ENCODE results near the gene CTPS1.

CTPS1 gene

DNA sequence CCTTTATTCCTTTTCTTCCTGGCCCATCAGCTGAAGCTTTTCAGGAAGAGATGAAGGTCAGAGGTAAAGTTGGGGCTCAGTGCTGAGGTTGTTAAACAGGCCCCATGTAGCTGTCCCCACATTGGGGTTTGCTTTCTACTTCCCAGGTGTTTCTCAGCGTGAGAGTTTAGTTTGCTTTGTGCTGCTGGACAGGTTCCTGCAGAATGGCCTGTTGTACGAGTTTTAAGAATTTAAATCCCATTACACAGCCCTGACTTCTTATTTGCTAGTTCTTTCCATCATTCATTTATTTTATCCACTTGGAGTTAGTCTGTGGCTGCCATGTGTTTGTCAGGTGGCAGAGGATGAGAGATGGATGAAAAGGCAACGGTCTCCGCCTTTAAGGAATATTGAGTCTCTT, 19.2 kb downstream of the CTPS1 start:
- peaks cover 91% of the 10 kb centered on the region for H3K36me3 ChIP-seq (ENCODE audit: insufficient read depth, low read length)
- TF ChIP-seq CTCF (conservative IDR thresholded peaks at IDR 0.05; ENCODE audit: low read length) = no peak
- TF ChIP-seq EZH2phosphoT487 (IDR thresholded peaks at IDR 0.05; ENCODE audit: borderline replicate concordance) = no peak

GRCh38 chr1:41003127-41003639, 23.7 kb downstream of the CTPS1 start:
- Histone ChIP-seq H2AFZ (ENCODE audit: low read length) (no peak overlapping the region), H3K79me2 (ENCODE audit: insufficient read depth, low read length) (peaks cover 9% of the 10 kb centered on the region; the same call in 1 of the 2 replicates), H3K27me3 (ENCODE audit: insufficient read depth, low read length, poor library complexity, severe bottlenecking) (no peaks in the 10 kb centered on the region), H3K4me2 (ENCODE audit: low read depth, low read length, poor library complexity, severe bottlenecking) (peak overlapping the region; percentile 39), H3K4me3 (ENCODE audit: low read length, poor library complexity, severe bottlenecking) (no peak overlapping the region), H4K20me1 (ENCODE audit: insufficient read depth, low read length, poor library complexity, severe bottlenecking) (peaks cover 9% of the 10 kb centered on the region), H3K9ac (ENCODE audit: low read depth, low read length, poor library complexity, severe bottlenecking) (no peak overlapping the region), H3K4me1 (ENCODE audit: insufficient read depth, low read length, poor library complexity, severe bottlenecking) (peaks cover 15% of the 10 kb centered on the region), H3K36me3 (ENCODE audit: insufficient read depth, low read length) (peaks cover 93% of the 10 kb centered on the region), H3F3A (ENCODE audit: low read depth) (peaks cover 14% of the 10 kb centered on the region), H3K9me3 (ENCODE audit: insufficient read depth, low read depth, low read length) (no peaks in the 10 kb centered on the region), H3K9me2 (replicated peaks; ENCODE audit: low read depth, low read length) (no peaks in the 10 kb centered on the region)
- no peak for TF ChIP-seq EZH2phosphoT487 (IDR thresholded peaks at IDR 0.05; ENCODE audit: borderline replicate concordance)
- TF ChIP-seq CTCF (conservative IDR thresholded peaks at IDR 0.05; ENCODE audit: low read length) = no peak

More for the DNA sequence above, 19.2 kb downstream of the CTPS1 start:
- Histone ChIP-seq H3K9ac (ENCODE audit: low read depth, low read length, poor library complexity, severe bottlenecking) (no peak overlapping the region), H3K79me2 (ENCODE audit: insufficient read depth, low read length) (peaks cover 29% of the 10 kb centered on the region; the same call in 1 of the 2 replicates), H2AFZ (ENCODE audit: low read length) (no peak overlapping the region), H3K9me2 (replicated peaks; ENCODE audit: low read depth, low read length) (no peaks in the 10 kb centered on the region), H3K4me3 (ENCODE audit: low read length, poor library complexity, severe bottlenecking) (no peak overlapping the region), H3F3A (ENCODE audit: low read depth) (peaks cover 14% of the 10 kb centered on the region), H3K4me2 (ENCODE audit: low read depth, low read length, poor library complexity, severe bottlenecking) (no peak overlapping the region), H3K4me1 (ENCODE audit: insufficient read depth, low read length, poor library complexity, severe bottlenecking) (peaks cover 12% of the 10 kb centered on the region), H3K9me3 (ENCODE audit: insufficient read depth, low read depth, low read length) (no peaks in the 10 kb centered on the region), H3K27me3 (ENCODE audit: insufficient read depth, low read length, poor library complexity, severe bottlenecking) (no peaks in the 10 kb centered on the region), H4K20me1 (ENCODE audit: insufficient read depth, low read length, poor library complexity, severe bottlenecking) (no peaks in the 10 kb centered on the region)

DNA sequence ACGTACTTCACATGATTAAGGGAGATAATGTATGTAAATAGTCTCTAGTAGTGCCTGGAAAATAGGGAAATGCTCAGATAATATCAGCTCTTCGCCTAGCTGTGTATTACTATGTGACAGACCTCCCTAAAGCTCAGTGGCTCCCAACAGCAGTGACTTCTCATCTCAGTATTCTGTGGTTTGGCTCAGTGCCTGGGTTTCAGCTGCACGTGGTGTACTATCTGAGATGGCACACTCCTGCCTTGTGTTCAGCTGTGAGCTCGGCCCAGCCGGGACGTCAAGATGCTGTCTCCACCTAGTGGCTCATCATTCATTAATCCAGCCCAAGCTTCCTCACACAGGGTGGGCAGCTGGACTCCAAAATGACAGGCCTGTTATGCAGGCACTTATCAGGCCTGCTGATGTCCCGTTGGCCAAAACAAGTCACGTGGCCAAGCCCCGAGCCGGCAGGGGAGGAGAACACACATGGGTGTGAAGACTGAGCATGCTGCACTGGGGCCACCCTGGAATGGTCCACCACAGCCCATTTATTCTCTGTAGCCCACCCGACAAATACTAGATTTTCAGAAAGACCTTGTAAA, 24.2 kb downstream of the CTPS1 start:
- Histone ChIP-seq H3K79me2 (ENCODE audit: insufficient read depth, low read length) (peaks cover 6% of the 10 kb centered on the region; the same call in 1 of the 2 replicates), H3K4me2 (ENCODE audit: low read depth, low read length, poor library complexity, severe bottlenecking) (peak overlapping the region; percentile 39), H3K4me1 (ENCODE audit: insufficient read depth, low read length, poor library complexity, severe bottlenecking) (peaks cover 15% of the 10 kb centered on the region), H3K27me3 (ENCODE audit: insufficient read depth, low read length, poor library complexity, severe bottlenecking) (no peaks in the 10 kb centered on the region), H3K4me3 (ENCODE audit: low read length, poor library complexity, severe bottlenecking) (no peak overlapping the region), H3K9me3 (ENCODE audit: insufficient read depth, low read depth, low read length) (no peaks in the 10 kb centered on the region), H3K9ac (ENCODE audit: low read depth, low read length, poor library complexity, severe bottlenecking) (no peak overlapping the region), H3F3A (ENCODE audit: low read depth) (peaks cover 14% of the 10 kb centered on the region), H4K20me1 (ENCODE audit: insufficient read depth, low read length, poor library complexity, severe bottlenecking) (peaks cover 9% of the 10 kb centered on the region), H3K9me2 (replicated peaks; ENCODE audit: low read depth, low read length) (no peaks in the 10 kb centered on the region), H2AFZ (ENCODE audit: low read length) (no peak overlapping the region), H3K36me3 (ENCODE audit: insufficient read depth, low read length) (peaks cover 93% of the 10 kb centered on the region)
- no peak for TF ChIP-seq EZH2phosphoT487 (IDR thresholded peaks at IDR 0.05; ENCODE audit: borderline replicate concordance)
- TF ChIP-seq CTCF (conservative IDR thresholded peaks at IDR 0.05; ENCODE audit: low read length) = peak; percentile 79

All from Loucy (cell line).